Measurements from ENCODE around the gene PIEZO1. TPM values are rescaled to one million over a fixed set of nuclear protein-coding genes. Genes with fewer than 3 reads are reported as not detected.

The PIEZO1 gene
- total RNA-seq, 1 donor from 2014 or later, result 208 TPM

GRCh38 chr16:88723507-88723887 lies 61.5 kb downstream of the PIEZO1 start:
- TF ChIP-seq, protein P1, sequence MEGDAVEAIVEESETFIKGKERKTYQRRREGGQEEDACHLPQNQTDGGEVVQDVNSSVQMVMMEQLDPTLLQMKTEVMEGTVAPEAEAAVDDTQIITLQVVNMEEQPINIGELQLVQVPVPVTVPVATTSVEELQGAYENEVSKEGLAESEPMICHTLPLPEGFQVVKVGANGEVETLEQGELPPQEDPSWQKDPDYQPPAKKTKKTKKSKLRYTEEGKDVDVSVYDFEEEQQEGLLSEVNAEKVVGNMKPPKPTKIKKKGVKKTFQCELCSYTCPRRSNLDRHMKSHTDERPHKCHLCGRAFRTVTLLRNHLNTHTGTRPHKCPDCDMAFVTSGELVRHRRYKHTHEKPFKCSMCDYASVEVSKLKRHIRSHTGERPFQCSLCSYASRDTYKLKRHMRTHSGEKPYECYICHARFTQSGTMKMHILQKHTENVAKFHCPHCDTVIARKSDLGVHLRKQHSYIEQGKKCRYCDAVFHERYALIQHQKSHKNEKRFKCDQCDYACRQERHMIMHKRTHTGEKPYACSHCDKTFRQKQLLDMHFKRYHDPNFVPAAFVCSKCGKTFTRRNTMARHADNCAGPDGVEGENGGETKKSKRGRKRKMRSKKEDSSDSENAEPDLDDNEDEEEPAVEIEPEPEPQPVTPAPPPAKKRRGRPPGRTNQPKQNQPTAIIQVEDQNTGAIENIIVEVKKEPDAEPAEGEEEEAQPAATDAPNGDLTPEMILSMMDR (IDR thresholded peaks at IDR 0.05), result no peak
- no peaks in the 10 kb centered on the region for H3K27me3 Mint-ChIP-seq (ENCODE audit: low read depth)
- H3K36me3 Mint-ChIP-seq (ENCODE audit: low read depth), result peaks cover 21% of the 10 kb centered on the region
- H3K27ac Mint-ChIP-seq (ENCODE audit: unreplicated experiment), result no peak overlapping the region
- no peak overlapping the region for H3K4me3 Mint-ChIP-seq (ENCODE audit: unreplicated experiment)
- DNase-seq (ENCODE audit: low spot score), result no peak
- H3K9me3 Mint-ChIP-seq (ENCODE audit: low read depth), result no peaks in the 10 kb centered on the region
- peaks cover 3% of the 10 kb centered on the region for H3K4me1 Mint-ChIP-seq (ENCODE audit: low read depth)

DNA sequence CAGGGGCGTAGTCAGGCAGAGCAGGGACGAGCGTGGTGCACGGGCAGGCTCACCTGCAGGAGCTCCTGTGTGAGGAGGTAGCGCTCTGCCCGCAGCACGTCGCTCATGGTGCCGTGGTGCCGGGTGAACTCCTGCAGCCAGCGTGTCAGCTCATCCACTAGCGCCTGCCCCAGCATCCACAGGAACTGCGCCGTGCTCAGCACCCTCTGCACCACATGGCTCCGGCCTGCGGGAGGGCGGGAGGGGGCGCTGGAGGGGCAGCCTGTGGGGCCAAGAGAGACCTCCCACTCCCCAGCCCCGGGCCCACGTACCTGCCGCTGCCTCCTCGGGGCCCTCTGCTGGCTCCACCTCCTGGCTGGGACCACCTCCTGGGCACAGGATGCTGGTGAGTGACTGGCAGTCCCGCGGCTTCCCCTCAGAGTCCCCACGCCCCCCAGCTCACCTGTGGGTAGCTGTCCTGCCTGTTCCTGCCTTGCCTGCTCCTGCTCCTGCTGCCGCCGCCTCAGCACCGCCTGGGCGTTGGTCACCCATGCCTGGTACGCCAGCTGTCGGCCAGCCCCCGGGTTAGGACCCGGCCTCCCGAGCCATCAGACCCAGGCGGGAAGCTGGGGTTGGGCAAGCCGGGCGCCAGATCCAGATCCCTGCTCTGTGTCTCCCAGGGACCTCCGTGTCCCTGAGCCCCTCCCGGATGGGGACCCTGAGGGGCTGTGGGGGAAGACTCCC lies 62.1 kb downstream of the PIEZO1 start:
- TF ChIP-seq, protein P1 (IDR thresholded peaks at IDR 0.05), result no peak
- Mint-ChIP-seq H3K4me1 (ENCODE audit: low read depth) (peaks cover 3% of the 10 kb centered on the region), H3K27ac (ENCODE audit: unreplicated experiment) (no peak overlapping the region), H3K4me3 (ENCODE audit: unreplicated experiment) (no peak overlapping the region), H3K9me3 (ENCODE audit: low read depth) (no peaks in the 10 kb centered on the region), H3K36me3 (ENCODE audit: low read depth) (peaks cover 24% of the 10 kb centered on the region), H3K27me3 (ENCODE audit: low read depth) (no peaks in the 10 kb centered on the region)
- no peak for DNase-seq (ENCODE audit: low spot score)

DNA sequence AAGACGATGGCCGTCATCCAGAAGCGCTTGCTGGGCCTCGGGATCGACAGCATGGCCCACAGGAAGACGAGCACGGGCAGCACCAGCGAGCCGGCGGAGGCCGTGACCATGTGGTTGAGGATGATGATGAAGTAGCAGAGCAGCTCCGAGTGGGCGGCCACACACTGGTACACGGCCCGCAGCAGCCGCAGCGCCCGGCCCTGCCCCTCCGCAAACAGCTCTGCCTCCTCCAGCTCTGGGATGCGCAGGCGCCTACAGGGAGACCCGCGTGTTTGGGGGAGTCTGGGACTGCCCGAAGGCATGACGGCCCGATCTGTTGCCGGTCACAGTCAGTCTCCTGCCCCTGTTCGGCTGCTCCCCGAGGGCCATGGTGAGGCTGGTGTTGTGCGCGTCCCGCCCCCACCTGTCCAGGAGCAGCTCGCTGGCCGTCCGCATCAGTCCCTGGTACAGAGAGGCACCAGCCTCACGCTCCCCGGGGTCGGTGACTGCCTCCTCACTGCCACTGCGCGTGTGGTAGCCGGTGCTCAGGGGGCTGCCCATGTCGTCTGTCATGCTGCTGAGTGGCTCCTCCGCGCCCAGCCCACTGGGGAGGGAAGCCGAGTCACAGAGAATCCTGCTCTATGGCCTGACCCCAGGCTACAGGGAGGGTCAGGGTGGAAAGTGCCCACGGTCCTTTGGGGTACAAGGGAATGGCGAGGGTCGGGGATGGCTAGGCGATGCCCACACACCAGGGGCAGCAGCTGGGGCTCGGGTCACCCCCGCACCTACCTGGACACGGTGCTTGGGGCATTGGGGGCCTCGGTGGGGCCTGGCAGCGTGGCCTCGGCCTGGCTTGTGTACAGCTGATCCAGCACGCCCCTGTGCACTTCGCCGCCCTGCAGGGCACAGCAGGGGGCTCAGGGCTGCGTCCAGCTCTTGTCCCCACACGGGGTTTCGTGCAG lies 62.9 kb downstream of the PIEZO1 start:
- peaks cover 27% of the 10 kb centered on the region for H3K36me3 Mint-ChIP-seq (ENCODE audit: low read depth)
- no peak overlapping the region for H3K27ac Mint-ChIP-seq (ENCODE audit: unreplicated experiment)
- no peak for DNase-seq (ENCODE audit: low spot score)
- H3K4me1 Mint-ChIP-seq (ENCODE audit: low read depth), result no peaks in the 10 kb centered on the region
- no peaks in the 10 kb centered on the region for H3K9me3 Mint-ChIP-seq (ENCODE audit: low read depth)
- H3K4me3 Mint-ChIP-seq (ENCODE audit: unreplicated experiment), result no peak overlapping the region
- TF ChIP-seq, protein P1 (IDR thresholded peaks at IDR 0.05), result no peak
- no peaks in the 10 kb centered on the region for H3K27me3 Mint-ChIP-seq (ENCODE audit: low read depth)

DNA sequence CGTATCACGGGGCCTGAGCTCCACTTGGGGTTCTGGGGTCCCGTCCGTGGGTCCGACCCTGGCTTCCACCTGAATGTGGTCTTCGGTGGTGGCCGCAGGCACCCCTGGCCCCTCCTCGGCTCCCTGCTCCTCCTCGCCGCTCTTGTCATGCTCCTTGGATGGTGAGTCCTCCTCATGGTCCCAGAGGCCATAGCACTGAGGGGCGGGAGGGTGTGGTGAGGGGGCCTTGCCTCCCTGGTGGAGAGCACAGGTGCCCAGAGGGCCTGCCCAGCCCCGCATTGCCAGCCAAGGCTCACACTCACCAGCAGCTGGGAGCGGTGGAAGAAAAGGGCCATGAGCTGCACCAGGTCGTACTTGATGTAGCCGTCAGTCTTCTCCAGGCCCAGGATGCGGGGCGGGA lies 63.8 kb downstream of the PIEZO1 start:
- DNase-seq (ENCODE audit: low spot score), result no peak
- H3K4me1 Mint-ChIP-seq (ENCODE audit: low read depth), result no peaks in the 10 kb centered on the region
- no peak overlapping the region for H3K4me3 Mint-ChIP-seq (ENCODE audit: unreplicated experiment)
- TF ChIP-seq, protein P1 (IDR thresholded peaks at IDR 0.05), result no peak
- H3K9me3 Mint-ChIP-seq (ENCODE audit: low read depth), result no peaks in the 10 kb centered on the region
- no peaks in the 10 kb centered on the region for H3K27me3 Mint-ChIP-seq (ENCODE audit: low read depth)
- H3K36me3 Mint-ChIP-seq (ENCODE audit: low read depth), result peaks cover 27% of the 10 kb centered on the region
- H3K27ac Mint-ChIP-seq (ENCODE audit: unreplicated experiment), result no peak overlapping the region

DNA sequence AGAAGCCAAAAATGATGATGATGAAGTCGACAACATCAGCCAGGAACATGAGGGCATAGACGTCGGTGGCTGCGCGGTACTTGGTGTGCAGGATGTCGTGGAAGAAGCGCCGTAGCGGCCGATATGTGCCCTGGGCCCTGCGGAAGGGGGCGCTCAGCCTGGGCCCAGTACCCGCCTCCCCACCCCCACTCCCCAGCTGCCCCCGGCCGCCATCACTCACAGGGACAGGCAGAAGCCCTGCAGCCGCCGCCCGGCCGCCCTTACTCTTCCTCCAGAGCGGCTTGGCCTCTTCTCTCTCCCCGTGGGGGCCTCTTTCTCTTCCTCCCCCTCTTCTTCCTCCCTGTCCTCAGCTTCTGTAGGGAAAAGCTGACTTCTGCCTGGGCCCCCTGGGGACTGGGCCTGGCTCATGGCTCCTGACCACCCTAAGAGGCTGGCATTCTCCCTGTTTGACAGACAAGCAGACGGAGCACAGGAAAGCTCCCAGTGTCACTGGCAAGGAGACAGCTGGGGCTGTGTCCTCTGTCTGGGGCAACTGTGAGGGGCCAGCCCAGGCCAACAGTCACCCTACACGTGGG lies 64.5 kb downstream of the PIEZO1 start:
- no peaks in the 10 kb centered on the region for H3K27me3 Mint-ChIP-seq (ENCODE audit: low read depth)
- no peak overlapping the region for H3K4me3 Mint-ChIP-seq (ENCODE audit: unreplicated experiment)
- H3K36me3 Mint-ChIP-seq (ENCODE audit: low read depth), result peaks cover 24% of the 10 kb centered on the region
- TF ChIP-seq, protein P1 (IDR thresholded peaks at IDR 0.05), result no peak
- no peak overlapping the region for H3K27ac Mint-ChIP-seq (ENCODE audit: unreplicated experiment)
- no peaks in the 10 kb centered on the region for H3K9me3 Mint-ChIP-seq (ENCODE audit: low read depth)
- DNase-seq (ENCODE audit: low spot score), result no peak
- H3K4me1 Mint-ChIP-seq (ENCODE audit: low read depth), result no peaks in the 10 kb centered on the region

Data from chondrocyte (in vitro differentiated cells).